ENCODE measurements around the gene CNTNAP2.

DNA sequence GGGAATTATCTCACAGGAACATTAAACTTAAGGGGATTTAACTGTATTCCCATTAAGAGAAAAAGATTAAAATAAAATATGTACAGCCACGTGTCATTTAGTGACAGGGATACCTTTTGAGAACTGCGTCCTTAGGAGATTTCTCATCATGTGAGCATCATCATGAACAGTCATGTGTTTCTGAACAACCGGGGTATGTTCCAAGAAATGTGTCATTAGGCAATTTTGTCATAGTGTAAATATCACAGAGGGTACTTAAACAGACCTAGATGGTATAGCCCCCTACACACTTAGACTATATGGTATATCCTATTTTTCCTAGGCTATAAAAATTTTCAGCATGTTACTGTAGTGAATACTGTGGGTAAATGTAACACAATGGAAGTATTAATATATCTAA, 840.3 kb downstream of the CNTNAP2 start:
- TF ChIP-seq CTCF (IDR thresholded peaks at IDR 0.05) (no peak), POLR2A (IDR thresholded peaks at IDR 0.05) (no peak)

All from lower leg skin (tissue), 3 donors.